RPMI8226 (cell line): Measurements from ENCODE around the gene F12.
A peak's percentile ranks its signal among the peaks of the same experiment; 100 is the strongest.

Experiments used
- DNase-seq: peaks from one replicate; pipeline ENCODE4 v3.0.0-alpha.2; 2015

Gene F12

GRCh38 chr5:177409043-177409801 is at the start of gene F12:
F12 (minus strand) TSS chr5:177409564; CDS start chr5:177409527, 37 bp downstream.
- DNase-seq: no peak

DNA sequence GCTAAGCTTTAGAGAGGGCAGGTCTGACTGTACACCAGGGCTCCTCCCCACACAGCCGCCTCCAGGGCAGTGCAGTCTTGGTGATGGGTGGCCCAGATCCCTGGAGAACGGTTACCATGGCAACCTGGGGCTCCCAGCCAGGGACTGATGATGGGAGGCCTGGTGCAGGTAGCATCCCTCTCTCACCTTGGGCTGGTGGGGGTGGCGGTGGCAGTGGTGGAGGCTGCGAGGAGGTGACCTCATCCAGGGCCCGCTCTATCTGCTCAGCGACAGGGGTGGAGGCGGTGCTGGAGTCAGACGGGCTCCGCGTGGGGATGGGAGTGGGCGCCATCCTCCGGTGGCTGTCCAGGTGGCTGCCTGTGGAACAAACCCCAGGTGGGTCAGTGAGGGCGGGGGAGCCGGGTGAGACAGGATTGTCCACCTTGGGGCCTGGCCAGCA is 49.6 kb upstream of the F12 start:
- DNase-seq: no peak

- no peak for DNase-seq
Observed at GRCh38 chr5:177457852-177458681, 48.7 kb upstream of the F12 start.

- DNase-seq: peak; percentile 92
Observed at GRCh38 chr5:177456976-177457851, 47.9 kb upstream of the F12 start.

- DNase-seq: no peak
Observed at GRCh38 chr5:177456591-177456964, 47.2 kb upstream of the F12 start.

DNA sequence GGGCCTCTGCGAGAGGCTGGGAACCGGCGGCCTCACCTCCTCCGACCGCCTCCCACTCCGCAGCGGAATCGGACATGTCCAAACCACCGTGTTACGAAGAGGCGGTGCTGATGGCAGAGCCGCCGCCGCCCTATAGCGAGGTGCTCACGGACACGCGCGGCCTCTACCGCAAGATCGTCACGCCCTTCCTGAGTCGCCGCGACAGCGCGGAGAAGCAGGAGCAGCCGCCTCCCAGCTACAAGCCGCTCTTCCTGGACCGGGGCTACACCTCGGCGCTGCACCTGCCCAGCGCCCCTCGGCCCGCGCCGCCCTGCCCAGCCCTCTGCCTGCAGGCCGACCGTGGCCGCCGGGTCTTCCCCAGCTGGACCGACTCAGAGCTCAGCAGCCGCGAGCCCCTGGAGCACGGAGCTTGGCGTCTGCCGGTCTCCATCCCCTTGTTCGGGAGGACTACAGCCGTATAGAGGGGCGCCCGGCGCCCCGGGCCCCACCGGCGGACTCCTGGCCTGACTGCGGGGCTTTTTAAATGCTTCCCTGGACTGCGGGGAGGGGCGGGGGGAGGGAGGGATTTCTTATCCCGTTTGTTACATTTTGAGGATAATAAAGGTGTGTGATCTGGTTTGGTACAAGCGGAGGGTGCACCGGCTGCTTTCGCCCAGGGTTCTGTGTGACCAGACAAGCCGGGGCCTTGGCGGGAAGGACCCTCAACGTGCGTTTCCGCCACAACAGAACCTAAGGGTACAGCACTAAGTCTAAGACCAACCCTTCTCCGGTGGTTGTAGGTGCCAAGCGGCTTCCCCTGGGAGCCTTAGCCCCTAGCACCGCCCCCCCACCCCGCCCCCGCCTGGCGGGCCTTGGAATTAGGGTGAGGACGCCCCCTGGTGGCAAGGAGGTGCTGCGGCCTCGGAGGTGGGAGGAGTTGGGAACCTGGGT is 46.6 kb upstream of the F12 start:
- DNase-seq: peak; percentile 94

- peak; percentile 94 for DNase-seq
Observed at GRCh38 chr5:177455036-177455660, 45.8 kb upstream of the F12 start.

- DNase-seq: peak; percentile 94
Observed at GRCh38 chr5:177454397-177455035, 45.2 kb upstream of the F12 start.

- peak; percentile 69 for DNase-seq
Observed at GRCh38 chr5:177453852-177454396, 44.6 kb upstream of the F12 start.

DNA sequence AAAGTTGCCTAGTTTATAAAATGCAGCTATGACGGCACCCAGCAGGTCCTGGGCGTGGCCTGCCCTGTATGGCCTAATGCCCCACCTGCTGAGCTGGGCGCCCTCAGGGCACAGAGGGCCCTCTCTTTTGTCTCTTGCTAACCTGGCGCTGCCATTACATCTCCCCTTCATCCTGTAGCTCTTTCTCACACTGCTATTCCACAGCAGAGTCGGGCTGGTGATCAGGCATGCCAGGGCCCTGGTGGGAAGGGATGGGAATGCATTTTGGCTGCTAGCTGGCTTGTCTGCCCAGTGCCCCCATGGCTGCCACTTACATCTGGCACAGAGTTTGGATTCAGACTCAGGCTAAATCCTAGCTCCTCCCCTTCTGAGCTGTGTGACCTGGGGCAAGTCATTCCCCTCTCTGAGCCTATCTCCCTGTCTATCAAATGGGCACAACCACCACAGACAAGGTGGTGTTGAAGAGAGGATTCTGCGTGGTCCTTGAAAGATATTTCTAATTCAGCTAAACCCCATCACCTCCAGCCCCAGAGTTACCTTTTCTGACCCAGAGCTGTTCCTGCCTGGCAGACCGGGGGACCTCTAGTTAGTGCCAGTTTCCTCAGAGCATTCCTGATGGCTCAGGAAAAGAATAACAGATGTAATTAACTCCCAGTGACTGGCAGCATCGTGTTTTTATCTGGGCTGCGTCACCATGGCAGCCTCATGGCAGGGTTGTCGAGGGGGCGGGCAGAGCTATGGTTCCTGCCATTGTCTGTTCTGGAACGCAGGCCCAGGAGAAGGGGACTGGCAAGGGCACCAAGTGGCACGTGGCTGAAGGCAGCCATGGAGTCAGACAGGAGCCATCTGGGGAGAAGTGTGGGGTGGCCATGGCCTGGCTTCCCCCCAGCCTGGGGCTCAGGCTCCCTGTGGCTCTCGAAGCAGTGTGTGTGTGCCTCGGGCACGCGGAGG is 43.6 kb upstream of the F12 start:
- DNase-seq: no peak

GRCh38 chr5:177450667-177451424 is 41.5 kb upstream of the F12 start:
- DNase-seq: no peak

GRCh38 chr5:177449140-177450061 is 40.0 kb upstream of the F12 start:
- no peak for DNase-seq

DNA sequence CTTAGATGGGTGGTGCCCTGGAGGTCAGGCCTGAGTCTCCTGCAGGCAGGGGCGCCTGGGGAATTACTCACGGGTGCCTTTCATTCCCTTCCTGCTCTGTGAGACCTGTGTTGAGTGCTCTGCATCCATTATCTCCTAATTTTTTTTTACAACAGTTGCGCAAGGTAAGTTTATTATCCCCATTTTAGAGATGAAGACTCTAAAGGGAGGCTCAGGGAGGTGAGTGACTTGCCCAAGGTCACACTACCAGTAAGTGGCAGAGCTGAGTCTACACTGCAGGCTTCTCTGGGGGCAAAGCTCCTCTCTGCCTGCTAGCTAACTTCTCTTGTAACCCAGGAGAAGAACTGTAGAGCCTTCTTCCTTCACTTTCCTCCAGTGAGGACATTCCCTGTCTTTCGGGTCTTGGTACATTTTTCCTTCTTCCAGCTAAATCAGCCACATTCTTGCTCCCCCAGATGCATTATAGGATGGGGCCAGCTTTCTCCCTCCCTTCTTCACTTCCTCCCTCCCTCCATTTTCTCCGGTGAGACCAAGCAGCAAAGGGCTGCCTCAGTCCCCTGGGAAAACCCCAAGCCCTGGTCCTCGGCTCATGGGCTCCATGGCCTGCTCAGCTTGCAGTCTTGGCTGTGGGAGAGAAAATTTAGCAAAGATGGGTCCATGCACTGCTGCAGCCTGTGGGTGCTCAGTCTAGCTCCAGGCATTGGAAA is 39.0 kb upstream of the F12 start:
- DNase-seq: peak; percentile 42

DNA sequence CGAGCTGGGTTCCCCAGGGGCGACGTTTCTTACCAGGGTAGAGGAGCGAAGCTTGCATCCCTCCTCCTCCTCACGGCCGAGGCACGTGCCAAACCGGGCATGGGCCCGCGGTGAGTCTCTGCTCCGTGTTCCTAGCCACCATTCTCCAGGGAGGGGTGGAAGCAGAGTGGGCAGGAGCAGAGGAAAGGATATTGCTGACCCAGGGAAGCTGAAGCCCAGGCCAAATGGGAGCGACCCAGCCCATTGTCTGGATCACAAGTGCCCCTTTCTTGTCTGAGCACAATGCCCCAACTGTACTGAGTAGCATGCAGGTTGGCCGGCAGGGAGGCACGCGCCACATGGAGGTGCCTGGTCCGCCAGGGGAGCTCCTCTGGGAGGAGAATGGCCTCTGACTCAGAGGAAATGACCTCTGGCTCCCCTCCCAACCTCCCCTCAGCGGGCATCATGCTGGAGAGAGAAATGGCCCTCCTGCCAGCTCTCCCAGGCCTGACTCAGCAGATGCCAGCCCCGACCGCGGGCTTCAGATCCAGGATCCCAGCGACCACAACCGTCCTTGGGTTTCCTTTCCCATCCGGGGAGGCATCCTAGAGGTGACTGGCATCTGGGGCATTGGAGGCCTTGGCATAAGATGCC is 38.4 kb upstream of the F12 start:
- peak; percentile 76 for DNase-seq

DNA sequence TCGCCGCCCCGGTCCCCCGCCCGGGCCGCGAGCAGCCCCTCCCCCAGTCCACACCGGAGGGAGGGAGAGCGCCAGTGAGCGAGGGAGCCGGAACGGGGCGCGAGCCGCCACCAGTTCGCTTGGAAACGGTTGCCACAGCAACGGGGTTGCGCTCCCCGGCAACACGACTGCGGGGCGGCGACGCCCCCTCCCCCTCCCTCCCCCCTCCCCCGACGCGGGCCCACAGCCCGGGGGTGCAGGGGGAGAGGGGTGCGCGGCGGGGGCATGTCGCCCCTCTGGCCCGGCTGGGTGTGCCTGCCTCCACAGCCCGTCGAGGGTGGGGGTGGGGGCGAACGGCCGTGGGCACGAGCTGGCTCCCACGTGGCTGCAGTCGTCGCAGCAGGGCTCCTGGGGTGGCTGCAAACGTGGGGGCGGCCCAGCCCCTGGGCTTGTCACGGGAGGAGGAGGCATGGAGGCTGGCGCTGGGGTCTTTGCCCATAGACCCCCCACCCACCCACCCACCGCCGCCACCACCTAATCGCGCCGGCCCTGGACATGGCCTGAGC is 37.8 kb upstream of the F12 start:
- DNase-seq: peak; percentile 89
